Aortic smooth muscle cell (primary cell): ENCODE measurements around the gene SLTM. TPM values are rescaled to one million over a fixed set of nuclear protein-coding genes. Genes with fewer than 3 reads are reported as not detected.

Experiments used
- total RNA-seq: library from RNA; depleted of rRNA; stranded (reverse); fragments of >200 nt; gene quantifications from 2 replicates; pipeline ENCODE4 v1.2.3, GENCODE V29; 2014

The SLTM gene
- 71.5 and 79.7 TPM in 2 replicates for total RNA-seq

GRCh38 chr15:58933281-58934113, at the start of gene SLTM:
SLTM (minus strand) TSS chr15:58933679; CDS start chr15:58933565, 114 bp downstream.

Other genes starting within 250 kb of the SLTM start
- 244 and 326 TPM in 2 replicates for gene ADAM10, start 184.0 kb downstream of the SLTM start, total RNA-seq
- gene MINDY2, start 162.4 kb downstream of the SLTM start, total RNA-seq = 16.1 and 16.5 TPM in 2 replicates
- 11.9 and 16.5 TPM in 2 replicates for gene RNF111, start 54.0 kb upstream of the SLTM start, total RNA-seq
- 24.0 and 25.8 TPM in 2 replicates for gene CCNB2, start 171.5 kb upstream of the SLTM start, total RNA-seq